Sciatic nerve (tissue), 2 donors: ENCODE results near the gene SCGB1A1. TPM values are rescaled to one million over a fixed set of nuclear protein-coding genes. Genes with fewer than 3 reads are reported as not detected.
"Not testable (repeated sequence)": the region's sequence is repeated elsewhere in the genome, so short reads cannot be mapped to it uniquely, and the experiment has no call there.

Experiments used
- ATAC-seq: fragments of 200-7000 bp; cut with Tn5 transposase; one replicate; pipeline ENCODE4 v1.9.1; 2020; ENCODE audit warnings: mild to moderate bottlenecking, moderate library complexity
- DNase-seq: peaks from one replicate; pipeline ENCODE4 v3.0.0-alpha.2; 2020; ENCODE audit warnings: low spot score
- intact Hi-C: fragments of 100-400 bp; cut with DNase I; formaldehyde crosslinking; loops from one replicate; pipeline ENCODE4 v1.14.2; 2022
- total RNA-seq: library from RNA; stranded (reverse); fragmentation: NEBNext Ultra II Directional; extraction: Animal tissue kit (Norgen Biotek cat#: 25700); gene quantifications from one replicate; pipeline ENCODE4 v1.2.1, GENCODE V29; 2021
- donor health status: DM: no; HTN: no; CAD: no.
- donor health status: DM: no; HTN: no; CAD: no.

SCGB1A1 gene
- total RNA-seq, 1 donor from 2014 or later: 3.5 TPM

DNA sequence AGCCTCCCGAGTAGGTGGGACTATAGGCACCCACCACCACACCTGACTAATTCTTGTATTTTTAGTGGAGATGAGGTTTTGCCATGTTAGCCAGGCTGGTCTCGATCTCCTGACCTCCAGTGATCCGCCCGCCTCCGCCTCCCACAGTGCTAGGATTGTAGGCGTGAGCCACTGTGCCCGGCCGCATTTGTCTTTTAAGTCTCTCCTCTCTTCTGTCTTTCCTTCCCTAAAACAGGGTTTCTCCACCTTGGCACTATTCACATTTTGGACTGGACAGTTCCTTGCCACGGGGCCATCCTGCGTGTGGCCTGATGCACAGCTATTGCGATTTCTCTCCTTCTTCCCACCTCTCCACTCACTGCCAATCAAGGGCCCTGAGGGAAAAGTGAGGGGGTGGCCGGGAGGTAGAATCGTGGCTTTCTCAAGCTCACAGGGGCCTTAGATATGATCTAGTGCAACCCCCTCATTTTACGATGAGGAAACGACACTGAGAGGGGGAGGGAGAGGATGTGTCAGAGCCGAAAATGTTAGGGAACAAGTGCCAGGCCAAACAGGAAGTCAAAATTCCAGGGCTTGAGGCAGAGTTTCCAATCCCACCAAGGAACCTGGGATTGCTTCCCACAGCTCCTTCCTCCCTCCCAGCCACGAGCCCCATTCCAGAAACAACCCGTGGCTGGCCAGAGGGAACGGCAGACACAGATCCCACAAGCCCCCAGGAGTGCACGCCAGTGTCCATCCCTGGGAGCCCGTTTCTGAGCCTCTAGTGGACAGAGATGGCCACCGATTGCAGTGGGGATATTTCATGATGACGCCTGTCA lies 21.2 kb downstream of the SCGB1A1 start:
- peak; percentile 75 for DNase-seq

DNA sequence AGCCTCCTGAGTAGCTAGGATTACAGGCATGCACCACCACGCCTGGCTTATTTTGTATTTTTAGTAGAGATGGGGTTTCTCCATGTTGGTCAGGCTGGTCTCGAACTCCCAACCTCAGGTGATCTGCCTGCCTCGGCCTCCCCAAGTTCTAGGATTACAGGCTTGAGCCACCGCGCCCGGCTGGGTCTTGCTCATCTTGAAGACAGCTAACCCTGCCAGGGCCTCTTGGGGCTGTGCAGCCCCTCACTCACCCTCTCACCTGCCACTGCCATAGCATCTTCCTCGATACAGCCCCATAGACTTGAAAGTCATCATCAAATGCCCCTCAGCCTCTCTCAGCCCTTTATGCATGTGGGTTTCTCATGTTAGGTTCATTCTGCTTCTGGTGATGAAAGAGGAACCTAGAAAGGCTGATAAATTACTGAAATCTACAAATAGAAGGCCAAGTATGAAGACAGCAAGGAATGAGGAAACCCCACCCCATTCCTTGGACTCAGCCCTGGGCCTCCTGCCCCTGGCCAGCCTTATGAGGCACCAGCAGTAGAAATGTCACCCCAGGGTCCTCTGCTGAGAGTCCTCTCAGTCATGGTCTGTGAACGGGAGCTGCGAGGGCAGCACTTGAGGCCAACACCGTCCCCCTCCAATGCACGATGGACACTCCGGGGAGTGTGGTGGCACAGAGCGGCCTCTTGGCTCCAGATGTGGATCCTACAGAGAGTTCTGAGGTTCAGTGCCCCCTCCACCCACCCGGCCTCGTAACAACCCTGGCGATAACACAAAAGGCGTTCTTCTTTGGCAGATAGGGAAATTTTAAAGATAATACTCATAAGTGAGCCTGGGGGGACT lies 24.8 kb downstream of the SCGB1A1 start:
- DNase-seq: no peak
- ATAC-seq: peak; percentile 75
- intact Hi-C loops: no loop called here

More for the DNA sequence above, 21.2 kb downstream of the SCGB1A1 start:
- intact Hi-C loops: no loop called here
- ATAC-seq: peak; percentile 59

DNA sequence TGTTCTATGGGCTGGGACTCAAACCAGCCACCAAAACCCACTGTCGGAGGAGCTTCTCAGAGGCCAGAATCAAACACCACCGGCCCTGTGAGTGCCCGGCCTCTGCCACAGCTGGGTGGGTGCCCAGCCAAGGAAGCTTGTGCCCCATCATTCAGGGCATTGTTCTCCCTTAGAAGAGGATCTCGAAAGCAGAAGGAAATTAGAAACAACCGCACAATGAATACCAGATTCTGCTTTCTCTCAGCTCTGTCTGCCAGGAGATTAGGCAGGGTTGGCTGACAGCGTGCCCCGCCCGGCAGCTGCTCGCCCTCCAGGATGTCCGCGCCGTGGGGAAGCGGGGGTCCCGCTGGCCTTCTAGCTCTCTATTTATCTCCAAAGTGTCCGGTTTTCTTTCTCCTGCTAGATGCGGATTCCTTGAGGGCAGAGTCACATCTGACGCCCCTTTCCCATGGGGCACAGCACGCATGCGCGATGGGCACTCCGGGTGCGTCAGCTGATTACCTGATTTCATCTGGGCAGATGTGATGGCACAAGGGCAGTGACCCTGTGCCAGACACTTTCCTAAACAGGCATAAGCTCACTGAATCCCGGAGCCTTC lies 25.5 kb downstream of the SCGB1A1 start:
- ATAC-seq (peak; percentile 68), DNase-seq (peak; percentile 81)
- intact Hi-C loops: no loop called here

DNA sequence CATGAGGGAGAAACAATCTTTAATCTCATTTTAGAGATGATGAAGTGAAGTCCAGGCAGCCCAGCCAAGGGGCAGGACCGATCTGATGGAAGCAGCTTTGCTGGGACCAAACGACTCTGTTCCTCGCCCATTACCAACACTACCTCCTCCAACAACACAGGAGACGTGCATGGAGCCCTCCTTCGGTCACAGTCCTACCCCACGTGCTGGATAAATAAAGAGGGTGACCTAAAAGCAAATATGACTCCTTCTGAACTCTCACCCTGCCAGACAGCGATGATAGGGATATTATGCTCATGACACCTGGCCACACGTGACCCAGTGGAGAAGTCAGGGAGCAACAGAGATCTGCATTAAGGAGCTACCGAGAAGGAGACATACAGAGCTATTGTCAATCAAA lies 26.0 kb downstream of the SCGB1A1 start:
- DNase-seq: no peak

DNA sequence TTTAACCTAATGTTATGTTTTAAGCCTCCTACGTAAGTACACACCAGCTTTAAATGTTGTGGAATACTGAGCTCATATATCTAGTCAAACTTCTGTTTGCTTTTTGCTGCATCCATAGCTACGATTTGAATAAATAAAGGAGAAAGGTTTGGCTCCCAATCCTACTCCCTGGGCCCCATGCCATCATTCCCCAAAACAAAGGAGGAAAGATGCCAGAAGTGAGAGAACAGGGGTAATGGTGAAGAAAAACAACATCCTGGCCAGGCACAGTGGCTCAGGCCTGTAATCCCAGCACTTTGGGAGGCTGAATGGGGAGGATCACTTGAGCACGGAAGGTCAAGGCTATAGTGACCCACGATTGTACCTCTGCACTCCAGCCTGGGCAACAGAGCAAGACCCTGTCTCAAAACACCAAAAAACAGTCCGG lies 26.5 kb downstream of the SCGB1A1 start:
- ATAC-seq (peak; percentile 53), DNase-seq (no peak)
- intact Hi-C loops: no loop called here

More for the DNA sequence above, 26.0 kb downstream of the SCGB1A1 start:
- peak; percentile 29 for ATAC-seq
- intact Hi-C loops: no loop called here

DNA sequence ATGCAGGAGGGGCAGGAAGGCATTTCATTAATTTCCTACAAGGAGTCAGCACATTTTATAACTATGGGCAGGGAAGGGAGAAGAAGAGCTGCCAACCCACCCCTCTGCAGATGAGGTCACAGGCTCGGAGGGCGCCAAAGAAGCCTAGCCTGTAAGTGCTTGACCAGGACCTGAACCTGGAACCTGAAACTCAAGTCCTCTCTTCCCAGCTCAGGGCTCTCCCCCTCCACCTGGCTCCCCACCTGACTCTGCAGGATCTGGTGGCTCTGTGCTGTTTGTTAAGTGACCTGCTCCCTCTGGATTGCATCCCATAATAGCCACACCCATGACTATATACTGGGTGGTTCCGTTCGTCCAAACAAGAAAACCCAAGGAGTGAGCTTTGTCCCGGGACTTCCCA lies 27.3 kb downstream of the SCGB1A1 start:
- DNase-seq (no peak), ATAC-seq (peak; percentile 6)
- intact Hi-C loops: no loop called here

DNA sequence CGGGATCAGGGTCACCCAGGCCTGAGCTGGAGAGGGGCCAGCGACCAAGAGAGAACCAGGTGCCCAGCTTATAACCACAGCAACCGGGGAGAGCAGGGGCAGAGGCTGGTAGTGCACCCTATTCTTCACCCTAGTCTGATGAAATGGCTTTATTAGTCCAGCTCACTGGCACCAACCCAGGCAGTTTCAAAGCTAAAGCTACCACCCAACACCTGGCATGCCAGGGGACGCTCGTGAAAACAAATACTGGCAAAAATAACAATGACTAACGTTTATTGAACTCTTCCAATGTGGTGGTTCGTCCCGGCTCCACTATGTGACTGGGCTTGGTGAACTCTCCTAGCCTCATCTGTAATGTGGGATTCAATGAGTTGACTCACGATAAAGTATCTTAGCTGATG lies 30.6 kb downstream of the SCGB1A1 start:
- intact Hi-C loops: no loop called here
- DNase-seq (no peak), ATAC-seq (no peak)

DNA sequence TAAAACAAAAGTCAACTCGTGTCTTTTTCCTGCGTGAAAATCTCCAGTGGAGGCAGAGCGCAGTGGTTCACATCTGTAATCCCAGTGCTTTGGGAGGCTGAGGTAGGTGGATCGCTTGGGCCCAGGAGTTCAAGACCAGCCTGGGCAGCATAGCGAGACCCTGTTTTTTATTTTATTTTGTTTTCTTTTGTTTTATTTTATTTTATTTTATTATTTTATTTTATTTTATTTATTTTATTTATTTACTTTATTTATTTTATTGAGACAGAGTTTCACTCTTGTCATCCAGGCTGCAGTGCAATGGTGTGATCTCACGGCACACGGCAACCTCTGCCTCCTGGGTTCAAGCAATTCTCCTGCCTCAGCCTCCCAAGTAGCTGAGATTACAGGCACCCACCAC lies 31.1 kb downstream of the SCGB1A1 start:
- DNase-seq, intact Hi-C loops, ATAC-seq: not testable (repeated sequence)

DNA sequence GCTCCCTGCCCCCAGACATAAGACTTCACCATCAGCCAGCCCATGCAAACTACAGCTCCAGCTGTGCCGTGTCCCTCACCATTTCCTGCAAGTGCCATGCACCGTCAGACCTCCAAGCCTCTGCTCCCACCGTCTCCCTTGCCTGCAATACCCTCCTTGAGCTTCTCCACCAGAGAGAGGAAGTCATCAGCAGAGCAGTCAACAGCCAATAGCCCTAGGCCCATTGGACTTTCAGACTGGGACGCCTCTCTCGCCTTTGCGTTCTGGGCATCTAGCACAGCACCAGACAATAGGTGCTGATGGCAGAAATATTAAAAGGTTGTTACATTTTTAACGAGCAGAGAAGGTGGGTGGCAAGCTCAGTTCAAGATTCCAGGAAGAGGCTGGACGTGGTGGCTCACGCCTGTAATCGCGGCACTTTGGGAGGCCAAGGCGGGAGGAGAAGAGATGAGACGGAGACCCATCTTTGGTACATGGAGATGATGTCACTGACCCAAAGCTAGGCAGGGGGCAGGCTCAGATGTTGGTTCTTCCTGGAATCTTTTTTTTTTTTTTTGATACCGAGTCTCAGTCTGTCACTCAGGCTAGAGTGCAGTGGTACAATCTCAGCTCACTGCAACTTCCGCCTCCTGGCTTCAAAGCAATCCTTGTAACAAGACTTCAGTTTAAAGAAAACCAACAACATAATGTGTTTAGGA lies 31.9 kb downstream of the SCGB1A1 start:
- intact Hi-C loops: no loop called here
- ATAC-seq (no peak), DNase-seq (no peak)

DNA sequence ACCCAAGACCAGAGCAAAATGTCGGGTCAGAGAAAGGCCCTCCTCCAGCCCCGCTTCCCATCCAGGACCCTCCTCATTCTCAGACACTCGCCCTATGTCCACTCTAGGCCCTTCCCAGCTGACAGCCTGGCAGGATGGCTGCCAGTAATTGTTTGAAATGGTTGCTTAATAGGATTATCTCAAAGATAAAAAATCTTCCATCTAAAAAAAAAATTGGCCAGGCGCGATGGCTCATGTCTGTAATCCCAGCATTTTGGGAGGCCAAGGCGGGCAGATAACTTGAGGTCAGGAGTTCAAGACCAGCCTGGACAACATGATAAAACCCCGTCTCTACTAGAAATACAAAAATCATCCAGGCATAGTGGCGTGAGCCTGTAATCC lies 32.4 kb downstream of the SCGB1A1 start:
- DNase-seq (no peak), ATAC-seq (no peak)
- intact Hi-C loops: no loop called here

DNA sequence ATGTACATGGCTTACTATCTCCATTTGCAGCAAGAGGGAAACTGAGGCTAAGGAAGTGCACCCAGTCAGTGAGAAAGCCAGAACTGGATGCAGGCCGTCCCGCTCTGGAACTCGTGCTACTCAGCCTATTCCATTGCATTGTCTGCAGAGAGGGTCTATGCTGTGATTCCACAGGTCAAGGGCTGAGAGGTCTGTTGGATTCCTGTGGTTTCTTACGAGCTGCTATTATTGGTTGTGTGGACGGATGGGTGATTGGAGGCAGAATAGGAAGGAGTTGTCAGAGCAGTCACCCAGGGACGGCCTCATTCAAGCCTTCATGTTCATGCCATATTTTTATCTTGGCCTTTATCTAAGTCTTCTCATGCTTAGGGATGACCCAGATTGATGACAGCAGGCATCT lies 33.4 kb downstream of the SCGB1A1 start:
- intact Hi-C loops: no loop called here
- DNase-seq (no peak), ATAC-seq (no peak)

DNA sequence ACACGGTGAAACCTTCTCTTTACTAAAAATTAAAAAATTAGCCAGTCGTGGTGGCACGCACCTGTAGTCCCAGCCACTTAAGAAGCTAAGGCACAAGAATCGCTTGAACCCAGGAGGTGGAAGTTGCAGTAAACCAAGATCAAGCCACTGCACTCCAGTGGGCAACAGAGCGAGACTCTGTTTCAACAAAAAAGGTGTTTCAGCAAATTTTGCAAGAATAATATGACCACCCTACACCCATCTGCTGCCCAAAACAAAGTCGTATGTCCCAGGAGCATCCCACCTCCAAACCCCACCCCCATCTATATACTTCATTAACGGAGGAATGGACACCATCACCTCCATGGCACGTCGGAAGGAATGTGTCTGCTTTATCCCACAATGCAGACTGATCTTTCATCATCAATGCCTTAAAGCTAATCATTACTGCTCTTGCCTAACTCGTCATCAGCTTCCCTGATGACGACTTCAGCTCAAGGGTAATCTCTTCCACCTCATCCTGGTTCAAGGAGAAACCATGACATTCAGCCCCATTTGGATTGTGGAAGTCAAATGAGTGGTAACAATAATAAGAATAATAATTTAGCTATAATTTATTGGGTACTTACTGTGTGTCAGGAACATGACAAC lies 34.1 kb downstream of the SCGB1A1 start:
- intact Hi-C loops: no loop called here
- ATAC-seq (no peak), DNase-seq (no peak)

DNA sequence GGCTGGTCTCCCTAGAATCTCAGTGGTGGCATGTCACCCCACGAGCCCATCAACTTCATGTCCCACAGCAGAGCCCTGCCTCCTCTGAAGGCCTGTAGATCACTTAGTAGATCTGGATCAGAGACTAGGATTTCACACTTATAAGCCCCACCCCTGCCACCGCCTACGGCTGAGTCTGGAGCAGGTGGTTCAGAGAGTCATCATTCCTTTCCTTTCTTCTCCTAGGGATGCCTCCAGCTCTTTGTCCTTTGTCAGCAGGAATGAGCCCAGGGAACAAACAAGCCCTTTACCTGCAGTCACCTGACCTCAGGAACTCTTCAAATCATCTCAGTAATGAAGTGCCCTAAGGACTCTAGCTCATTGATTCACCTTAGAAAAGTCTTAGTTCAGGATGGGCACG lies 37.8 kb downstream of the SCGB1A1 start:
- DNase-seq (no peak), ATAC-seq (no peak)

DNA sequence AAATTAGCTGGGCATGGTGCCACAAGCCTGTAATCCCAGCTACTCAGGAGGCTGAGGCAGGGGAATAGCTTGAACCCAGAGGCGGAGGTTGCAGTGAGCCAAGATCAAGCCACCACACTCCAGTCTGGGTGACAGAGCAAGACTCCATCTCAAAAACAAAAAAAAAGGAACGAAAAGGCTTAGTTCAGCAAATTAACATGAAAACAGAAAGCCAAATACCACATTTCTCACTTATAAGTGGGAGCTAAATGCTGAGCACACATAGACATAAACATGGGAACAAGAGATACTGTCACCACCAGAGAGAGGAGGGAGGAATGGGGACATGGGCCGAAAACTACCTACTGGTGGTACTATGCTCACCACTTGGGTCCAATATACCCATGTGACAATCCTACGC lies 38.6 kb downstream of the SCGB1A1 start:
- peak; percentile 38 for ATAC-seq
- intact Hi-C loops: no loop called here
- no peak for DNase-seq

More for the DNA sequence above, 37.8 kb downstream of the SCGB1A1 start:
- intact Hi-C loops: no loop called here

DNA sequence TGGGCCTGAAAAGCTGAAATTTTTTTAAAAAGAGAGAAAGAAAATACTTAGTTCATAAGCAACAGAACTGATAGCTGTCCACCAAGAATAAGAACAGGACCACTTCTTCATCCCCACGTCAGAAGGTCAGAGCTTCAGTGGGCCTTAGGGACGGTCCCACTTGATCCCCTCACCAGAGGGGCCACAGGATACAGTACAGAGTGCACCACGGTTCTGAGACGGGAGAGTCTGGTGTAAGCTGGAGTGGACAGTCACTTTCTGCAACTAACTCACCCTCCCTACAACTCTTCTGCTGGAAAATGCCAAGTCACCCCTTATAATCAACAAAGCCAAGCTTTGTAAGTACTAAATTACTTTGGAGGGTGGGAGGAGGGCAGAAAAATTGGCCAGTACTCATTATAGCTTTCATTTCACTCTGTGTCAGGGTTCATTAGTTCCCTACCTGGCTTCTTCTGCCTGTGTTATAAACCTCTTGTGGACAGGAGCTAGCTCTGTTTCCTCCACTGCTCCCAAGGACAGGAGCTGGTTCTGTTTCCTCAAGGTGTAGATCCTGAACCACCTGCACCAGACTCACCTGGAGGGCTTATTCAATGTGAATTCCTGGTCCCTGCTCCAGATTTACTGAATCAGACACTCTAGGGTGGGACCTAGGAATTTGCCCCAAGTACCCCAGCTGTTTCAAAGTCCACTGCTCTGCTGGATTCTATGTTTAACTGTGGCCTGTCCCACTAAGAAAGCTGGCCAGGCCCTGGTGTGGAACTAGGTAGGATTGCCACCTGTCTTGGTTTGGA lies 39.6 kb downstream of the SCGB1A1 start:
- intact Hi-C loops: no loop called here
- no peak for DNase-seq
- ATAC-seq: peak; percentile 67

DNA sequence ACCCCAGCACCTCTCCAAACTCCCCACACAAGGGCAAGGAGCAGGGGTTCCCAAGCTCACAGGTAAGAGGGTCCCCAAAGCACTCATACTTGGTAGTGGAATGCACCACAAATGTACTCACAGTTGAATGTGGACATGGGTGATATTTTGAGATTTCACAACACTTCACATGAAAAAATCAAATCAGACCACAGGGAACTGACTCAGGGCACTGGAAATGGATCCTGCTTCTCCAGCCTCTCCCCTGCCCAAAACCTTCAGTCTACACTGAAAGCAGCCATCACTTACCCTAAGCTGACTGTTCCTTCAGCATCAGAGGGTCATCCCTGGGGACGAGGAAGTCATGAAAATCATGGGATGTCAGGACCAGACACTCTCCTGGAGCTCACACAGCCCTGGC lies 40.2 kb downstream of the SCGB1A1 start:
- intact Hi-C loops: no loop called here
- DNase-seq: no peak
- ATAC-seq: peak; percentile 64

DNA sequence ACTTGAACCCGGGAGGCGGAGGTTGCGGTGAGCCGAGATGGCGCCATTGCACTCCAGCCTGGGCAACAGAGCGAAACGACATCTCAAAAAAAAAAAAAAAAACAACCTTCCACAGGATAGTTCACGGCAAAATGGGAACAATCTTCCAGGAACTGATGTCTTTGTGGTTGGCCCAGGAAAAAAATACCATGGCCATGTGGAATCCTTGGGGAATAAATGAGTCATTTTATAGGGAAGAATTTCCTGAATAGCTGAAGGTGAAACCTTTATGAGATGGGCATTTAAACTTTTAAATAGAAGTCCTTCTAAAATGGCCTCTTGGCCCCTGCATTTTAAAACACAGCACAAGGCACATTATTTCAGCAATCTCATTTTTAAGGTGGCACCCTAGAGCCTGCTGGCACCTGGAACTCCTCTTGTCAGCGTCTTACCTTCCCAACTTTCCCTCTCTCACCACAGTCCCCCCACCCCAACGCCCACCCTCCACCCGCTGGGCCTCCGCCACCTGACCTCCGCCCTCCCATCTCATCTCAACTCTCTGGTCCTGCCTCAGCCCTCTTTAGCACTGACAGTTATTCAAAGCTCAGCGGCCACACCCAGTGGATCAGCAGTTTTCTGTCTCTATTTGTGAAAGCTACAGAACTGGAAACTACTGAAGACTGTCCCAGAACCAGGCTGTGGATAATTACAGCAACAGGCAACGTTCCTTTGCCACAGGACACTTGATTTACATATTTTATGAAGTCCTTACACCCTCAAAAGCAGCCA lies 43.1 kb downstream of the SCGB1A1 start:
- DNase-seq (no peak), ATAC-seq (peak; percentile 56)
- intact Hi-C loops: no loop called here
